HG02943 (cell line): ENCODE measurements around the gene JAKMIP1.
A peak's percentile ranks its signal among the peaks of the same experiment; 100 is the strongest.

Experiments used
- ATAC-seq: cut with Tn5 transposase; IDR thresholded peaks from one replicate; pipeline ENCODE4 v1.9.1; 2021; ENCODE audit warnings: mild to moderate bottlenecking, low read depth, moderate library complexity; ENCODE audit not compliant: unreplicated experiment

Gene JAKMIP1

DNA sequence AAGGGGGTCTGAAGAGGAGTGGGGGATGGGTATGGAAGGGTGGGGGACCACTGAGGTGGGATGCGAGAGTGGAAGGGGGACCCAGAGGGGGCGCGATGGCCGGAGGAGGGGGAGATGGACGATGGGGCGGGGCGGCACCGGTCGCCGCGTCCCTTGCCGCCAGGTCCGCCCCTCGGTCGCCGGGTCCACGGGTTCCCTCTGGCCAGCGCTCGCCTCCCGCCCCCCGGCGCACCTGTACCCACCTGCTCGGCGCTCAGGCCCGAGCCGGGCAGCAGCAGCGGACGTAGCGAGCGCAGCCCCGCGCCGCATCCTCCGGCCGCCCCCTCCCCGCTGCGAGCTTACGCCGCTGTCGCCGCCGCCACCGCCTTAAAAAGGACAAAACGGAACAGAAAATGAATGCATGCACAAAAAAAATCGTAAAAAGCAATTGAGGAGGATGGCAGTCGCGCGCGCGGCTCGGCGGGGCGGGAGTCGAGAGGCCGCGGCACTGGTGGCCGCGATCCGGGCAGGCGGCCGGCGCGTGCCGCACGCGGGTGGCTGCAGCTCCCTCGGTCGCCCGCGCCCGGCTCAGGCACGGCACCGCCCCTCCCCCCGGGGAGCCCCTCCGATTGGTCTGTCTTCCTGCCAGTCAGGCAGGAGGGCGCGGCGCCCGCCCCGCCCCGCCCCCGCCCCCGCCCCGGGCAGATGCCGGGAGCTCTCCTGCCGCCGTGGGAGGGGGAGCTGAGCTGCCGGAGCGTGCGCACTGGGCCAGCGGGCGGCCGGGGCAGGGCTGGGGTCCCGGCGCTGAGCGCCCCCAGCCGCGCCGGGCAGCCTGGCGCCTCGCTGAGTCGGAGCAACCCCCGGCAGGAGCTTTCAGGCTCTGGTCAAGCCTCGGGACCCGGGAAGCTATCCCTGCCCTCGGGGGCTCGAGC lies at the start of gene JAKMIP1:
TSS of gene JAKMIP1 (minus strand) at position 539 of the 911 bp plus-strand sequence. CDS start 87,699 bp downstream, outside the sequence.
- peak; percentile 81 for ATAC-seq

DNA sequence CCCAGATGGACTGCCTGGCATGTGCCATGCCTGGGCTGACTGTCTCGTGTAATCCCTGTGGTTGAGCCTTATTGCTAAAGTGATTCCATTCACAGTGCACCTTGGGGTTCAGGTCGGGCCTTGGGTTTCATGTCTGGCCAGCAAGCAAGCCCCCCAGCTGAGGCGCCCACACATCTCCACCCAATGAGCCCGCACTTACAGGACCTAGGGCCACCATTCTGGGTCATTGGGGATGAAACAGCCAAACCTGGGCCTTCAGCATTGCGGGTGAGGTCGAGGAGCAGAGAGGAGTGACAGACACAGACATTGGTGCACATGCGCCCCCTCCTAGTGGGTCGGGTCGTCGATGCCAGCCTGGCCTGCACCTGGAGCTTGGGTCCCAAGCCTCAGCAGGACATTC lies 48.0 kb upstream of the JAKMIP1 start:
- no peak for ATAC-seq

DNA sequence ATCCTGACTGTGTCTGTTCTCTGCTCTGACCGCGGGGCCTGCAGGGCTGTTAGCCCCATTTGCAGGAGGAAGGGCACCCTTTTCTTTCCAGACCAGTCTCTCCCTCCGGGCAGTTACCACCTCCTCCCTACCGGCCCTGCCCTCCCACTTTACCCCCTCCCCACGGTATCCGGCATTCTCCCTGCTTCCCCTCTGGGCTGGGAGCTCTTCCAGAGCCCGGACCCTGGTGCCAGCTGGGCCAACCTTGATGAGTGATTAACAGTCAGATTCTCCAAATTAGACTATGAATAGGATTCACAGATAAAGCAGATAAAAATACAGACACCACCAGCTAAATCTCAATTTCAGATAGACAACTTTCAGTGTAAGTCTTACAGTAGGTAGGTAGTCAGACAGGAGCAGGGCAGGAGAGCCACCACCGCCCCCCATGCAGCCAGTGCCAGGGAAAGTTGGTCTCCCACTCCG lies 45.9 kb upstream of the JAKMIP1 start:
- no peak for ATAC-seq

DNA sequence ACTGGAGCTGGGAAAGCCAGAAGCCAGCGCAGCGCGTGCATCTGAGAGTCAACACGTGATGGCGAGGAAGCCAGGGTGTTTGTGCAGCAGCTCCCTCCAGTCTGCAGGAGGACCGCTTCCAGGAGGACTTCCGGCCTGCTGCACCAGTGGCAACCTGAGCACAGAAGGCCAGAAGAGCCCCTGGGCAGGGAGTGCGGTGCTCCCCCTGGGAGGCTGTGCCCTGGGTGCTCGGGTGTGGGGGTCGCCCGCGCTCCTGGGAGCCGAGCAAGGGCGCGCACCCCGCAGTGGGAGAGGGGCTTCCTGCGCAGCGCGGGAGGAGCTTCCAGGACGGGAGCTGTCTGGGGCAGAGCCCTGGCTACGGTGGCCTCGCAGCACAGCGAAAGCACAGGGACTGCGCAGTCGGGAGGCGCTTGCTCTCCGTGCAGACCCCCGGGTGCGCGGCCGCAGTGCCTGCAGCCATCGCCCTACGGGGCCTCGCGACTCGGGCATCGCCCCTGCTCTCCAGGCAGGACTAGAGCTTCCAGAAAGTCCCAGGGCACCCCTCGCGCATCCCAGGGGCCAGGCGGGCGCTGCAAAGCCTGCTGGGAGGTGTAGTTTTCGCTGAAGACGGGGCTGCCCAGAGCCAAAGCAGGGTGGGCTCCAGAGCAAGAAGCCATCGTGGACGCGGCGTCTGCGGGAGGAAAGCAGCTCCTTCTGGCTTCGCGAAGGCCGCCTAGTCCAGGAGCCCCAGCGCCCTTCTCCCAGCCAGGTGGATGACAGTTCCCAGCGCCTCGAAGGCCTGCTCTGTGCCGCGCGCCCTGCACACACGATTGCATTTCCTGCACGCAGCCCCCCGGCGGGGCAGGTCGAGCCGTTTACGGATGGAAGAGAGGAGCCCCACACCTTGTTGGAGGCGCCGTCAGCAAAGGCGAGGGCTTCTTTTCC lies 45.2 kb upstream of the JAKMIP1 start:
- no peak for ATAC-seq

DNA sequence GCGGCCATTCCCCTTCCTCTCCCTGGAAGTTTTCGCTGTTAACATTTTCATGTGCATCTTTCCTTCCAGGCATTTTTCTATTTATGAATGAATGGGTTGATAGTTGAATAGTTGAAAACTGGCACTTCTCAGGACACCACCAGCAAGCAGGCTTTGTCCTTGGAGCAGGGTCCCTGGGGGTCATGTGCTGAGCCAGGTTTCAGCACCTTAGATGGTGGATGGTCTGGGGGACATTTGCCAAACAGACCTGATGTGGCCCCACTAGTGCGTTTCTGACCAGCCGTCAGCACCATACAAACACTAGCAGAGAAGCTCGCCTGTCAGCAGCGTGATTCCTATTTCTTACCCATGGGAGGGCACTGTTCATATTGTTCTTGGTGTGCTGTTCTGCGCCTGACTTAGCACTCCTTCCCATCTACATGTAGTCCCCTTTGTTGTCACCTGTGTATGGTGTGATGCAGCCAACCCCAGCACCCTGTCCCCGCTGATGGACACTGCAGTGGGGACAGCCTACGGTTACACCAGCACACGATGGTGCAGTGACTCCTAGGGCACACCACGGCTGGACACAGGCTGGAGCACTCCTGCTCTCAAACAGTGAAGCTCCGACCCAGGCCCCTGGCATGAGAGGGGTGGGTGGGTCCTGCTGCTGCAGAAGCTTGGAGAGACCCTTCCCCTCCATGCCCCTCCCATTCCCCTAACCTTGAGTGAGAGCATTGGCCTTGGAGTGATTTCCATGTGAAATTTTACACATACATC lies 42.1 kb upstream of the JAKMIP1 start:
- no peak for ATAC-seq

DNA sequence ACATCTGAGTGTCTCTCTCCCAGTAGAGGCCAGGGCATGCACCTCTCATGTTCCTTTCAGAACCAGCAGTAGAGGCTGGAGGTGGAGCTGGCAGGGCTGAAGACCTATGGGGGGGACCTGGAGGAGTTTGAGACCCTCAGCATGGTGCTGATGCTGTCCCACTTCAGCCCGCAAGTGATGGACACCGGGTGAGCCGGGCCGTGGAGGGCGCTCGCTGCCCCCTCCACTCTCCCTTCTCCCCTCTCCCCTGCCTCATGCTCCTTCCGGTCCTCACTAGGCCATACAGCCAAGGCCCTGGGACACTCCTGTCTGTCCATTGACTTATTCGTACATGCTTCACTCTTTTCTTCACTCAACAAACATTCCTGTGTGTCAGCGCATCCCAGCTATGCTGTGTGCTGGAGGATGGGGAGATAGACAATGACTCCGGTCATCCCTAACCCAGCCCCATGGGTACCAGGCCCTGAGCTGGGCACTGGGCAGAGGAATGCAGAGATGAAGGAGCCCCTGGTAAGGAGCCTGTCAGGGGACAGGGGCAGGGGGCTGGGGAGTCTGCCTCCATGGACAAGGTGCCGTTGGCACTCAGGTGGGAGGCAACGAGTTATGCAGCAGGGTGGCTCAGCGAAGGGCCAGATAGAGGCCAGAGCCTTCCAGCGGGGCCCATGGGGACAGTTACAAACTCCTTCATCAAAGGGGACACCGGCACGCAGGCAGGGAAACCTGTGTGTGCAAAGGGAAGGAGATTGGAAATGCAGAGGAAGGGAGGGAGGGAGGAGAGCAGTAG lies 40.9 kb upstream of the JAKMIP1 start:
- ATAC-seq: no peak

DNA sequence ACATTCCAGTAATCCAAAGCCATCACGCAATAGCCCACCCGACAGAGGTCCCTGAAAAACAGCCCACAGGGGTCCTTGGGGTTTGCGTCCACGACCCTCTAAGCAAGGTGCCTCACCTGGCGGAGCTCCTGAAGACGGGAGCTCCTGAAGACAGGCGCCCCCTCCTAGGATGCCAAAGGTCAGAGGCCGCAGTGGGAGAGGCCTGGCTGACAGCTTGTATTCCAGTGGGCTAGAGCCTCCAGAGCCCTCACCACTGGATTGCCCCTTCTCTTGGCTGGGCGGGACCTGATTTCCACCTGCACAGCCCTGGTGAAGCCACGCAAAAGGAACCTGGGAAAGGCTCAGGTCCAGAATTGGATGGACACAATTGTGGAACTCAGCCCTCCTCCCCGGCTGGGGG lies 39.6 kb upstream of the JAKMIP1 start:
- ATAC-seq: no peak

GRCh38 chr4:6239486-6239885 lies 39.1 kb upstream of the JAKMIP1 start:
- ATAC-seq: no peak

- no peak for ATAC-seq
These were observed 36.6 kb upstream of the JAKMIP1 start for GRCh38 chr4:6236816-6237390.

- no peak for ATAC-seq
These were observed 35.7 kb upstream of the JAKMIP1 start for GRCh38 chr4:6235901-6236640.

DNA sequence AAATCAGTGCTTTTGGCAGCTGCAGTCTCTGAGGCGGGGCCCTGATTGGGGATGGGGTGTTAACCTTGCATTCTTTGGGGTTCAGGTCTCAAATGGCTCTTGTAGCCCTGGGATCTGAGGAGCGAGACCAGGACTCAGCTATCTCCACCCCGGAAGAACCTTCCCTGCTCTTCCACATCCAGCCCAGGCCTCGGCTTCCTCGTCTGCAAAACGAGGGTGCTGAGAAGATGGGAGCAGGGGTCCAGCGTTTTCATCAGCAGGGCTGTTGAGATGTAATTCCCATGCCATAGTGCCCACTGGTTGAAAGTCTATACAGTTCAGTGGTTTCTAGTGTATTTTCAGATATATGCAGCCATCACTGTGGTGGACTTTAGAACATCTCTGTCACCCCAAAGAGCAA lies 34.7 kb upstream of the JAKMIP1 start:
- ATAC-seq: no peak

GRCh38 chr4:6233929-6234328 lies 33.6 kb upstream of the JAKMIP1 start:
- ATAC-seq: no peak

DNA sequence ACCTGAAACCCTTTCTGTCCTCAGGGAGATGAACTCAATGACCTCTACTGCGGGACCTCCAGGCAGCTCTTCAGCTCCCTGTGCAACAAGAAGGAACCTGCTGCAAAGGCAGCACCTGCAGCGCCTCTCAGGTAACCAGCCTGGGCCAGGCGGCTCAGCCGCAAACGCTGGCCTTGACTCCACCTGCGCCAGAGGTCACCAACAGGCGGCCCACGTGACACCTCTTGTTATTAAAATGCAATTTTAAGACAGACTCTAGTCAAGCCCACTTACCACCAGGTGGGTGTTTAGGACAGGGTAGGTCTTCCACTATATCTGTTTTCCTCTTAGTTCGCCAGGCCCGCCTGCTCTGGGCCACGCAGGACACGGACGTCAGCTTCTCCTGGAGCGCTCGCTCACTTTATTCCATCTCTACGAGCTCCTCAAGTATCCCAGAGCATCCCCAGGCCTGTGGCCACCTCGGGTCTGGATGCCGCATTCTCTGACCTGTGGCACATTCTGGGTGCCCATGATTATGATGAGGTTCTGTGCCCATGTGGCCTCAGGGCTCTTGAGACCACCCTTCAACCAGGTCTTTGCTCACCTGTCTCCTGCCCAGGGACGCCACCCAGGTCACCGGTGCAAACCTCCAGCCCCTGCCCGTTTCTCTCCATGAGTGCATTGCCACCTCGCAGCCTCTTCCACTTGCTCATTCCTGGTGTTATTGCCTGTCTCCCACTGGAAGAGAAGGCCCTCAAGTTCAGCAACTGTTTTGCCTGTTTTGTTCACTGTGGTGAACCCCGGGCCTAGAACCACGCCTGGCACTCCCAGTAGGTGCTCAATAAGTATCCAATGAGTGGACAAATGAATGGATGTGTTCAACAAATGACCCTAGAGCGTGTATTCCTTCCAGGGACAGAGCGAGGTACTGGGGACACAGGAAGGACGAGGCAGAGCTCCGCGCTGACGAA lies 32.8 kb upstream of the JAKMIP1 start:
- ATAC-seq: no peak

DNA sequence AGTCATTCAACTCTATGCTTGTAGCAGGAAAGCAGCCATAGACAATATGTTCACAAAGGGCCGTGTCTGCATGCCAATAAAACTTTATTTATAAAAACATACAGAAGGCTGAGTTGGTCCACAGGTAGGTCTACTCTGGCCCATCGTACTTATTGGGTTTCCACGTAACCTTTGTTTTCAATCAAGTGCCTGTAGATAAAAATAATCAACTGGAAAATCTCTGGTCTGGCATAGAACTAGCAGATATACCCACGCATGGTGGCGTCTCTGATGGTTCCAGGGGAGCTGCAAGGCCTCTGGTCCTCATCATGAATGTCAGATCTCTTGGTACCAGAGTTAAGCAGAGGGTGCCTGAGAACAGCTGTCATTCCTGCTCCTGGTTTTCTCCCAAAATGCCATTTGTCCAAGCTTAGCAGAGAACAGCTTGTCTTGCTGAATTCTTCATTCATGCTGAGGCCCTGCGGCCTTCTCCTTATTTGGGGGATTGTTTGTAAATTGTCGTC lies 31.4 kb upstream of the JAKMIP1 start:
- ATAC-seq: no peak

GRCh38 chr4:6230827-6231662 lies 30.7 kb upstream of the JAKMIP1 start:
- no peak for ATAC-seq

- no peak for ATAC-seq
These were observed 30.1 kb upstream of the JAKMIP1 start for GRCh38 chr4:6230502-6230785.
